Fibroblast of skin of abdomen (primary cell): ENCODE measurements around the gene TAPT1.
"Not testable (repeated sequence)": the region's sequence is repeated elsewhere in the genome, so short reads cannot be mapped to it uniquely, and the experiment has no call there.

ENCODE experiments used
- DNase-seq: peaks from one replicate; pipeline ENCODE4 v3.0.0-alpha.2; 2013

The TAPT1 gene

DNA sequence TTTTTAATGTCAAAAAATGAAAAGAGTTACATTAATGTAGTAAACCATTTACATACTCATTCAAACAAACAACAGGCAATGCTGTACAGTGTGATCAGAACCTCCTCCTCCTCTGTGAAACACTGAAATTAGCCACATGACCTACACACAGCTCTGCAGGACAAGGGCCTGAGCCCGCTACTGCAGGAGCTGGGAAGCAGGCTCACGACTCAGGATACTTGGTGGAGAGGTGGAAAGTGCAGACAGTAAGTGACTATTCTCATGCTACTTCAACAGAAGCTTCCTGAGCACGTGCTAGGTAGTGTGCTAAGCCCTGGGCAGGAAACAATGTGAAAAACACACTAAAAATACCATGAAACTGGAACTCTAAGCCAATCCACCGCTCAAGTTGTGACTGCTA is 56.8 kb downstream of the TAPT1 start:
- DNase-seq = no peak

DNA sequence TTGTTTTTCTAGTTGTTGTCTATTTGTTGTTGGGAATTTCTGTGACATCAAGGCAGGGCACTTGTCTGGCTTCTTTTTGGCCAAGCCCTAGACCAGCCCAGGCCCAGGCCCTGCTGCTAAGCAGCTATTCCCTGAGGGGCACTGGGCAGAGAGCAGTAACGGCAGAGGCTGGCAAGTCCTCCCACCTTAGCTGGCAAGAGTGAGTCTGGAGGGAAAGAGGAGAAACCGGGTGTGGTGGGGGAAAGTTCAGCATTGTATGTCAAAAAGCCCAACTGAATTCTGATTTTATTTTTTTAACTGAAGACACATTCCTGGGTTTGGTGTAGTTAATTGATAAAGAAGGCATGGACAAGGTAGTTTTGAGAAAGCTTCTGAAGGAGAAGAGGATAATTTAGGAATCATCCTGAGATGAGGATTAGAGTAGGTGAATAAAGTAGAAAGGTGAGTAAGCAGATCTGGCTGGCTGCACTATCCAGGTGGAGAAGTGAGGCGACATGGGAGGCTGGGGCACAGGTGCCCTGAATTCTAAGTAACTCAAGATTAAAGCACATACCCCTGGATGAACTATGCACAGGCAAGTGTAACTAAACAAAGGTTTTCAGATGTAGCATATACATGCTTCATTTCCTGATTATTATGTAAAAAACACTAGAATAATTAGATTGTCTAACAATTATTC is 57.4 kb downstream of the TAPT1 start:
- DNase-seq = no peak

DNA sequence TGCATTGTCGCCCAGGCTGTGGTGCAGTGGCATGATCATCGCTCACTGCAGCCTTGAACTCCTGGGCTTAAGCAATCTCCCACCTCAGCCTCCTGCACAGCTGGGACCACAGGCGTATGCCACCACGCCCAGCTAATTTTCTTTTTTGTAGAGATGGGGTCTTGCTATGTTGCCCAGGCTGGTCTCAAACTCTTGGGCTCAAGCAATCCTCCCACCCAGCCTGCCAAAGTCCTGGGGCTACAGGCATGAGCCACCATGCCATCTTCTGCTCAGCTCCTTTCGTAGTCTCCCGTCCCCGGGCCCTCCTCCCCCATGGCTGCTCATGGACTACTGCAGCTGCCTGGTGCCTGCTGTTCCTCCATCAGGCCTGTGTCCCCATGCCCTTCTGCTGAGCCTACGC is 58.1 kb downstream of the TAPT1 start:
- DNase-seq = no peak

DNA sequence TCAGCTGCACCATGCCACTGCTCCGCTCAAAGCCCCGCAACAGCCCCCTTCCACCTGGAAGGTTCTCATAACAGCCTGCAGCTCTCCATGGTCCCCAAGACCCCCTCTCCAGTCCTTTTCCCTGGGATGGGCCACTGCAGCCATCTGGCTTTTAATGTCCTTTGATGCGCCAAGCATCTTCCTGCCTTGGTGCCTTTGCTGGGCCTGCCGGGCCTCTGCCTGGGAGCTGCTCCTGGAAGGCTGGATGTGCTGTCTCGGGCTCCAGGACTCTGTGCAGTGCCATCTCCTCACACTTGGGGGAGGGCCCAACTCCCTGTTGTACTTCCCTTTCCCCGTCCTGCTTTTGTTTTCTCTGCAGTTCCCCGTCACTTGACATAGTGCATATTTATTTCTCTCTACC is 60.3 kb downstream of the TAPT1 start:
- no peak for DNase-seq

DNA sequence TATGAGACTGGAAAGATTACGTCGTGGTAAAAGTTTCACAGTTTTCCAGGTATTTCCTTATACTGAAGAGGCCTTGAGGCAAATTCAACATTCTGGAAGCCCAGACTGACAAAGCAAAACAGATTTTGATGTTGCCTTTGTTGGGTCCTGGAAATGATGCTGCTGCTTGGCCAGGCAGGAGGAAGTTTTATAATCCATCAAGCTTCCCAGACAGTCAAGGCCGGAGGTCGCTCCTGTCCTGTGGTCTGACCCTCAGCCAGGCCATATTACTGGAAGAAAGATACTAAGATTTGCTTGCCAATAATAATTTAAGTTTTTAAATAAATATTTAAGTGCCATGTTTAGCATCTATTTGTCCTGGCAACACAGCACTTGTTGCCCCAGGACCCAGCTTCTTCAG is 63.4 kb downstream of the TAPT1 start:
- no peak for DNase-seq

DNA sequence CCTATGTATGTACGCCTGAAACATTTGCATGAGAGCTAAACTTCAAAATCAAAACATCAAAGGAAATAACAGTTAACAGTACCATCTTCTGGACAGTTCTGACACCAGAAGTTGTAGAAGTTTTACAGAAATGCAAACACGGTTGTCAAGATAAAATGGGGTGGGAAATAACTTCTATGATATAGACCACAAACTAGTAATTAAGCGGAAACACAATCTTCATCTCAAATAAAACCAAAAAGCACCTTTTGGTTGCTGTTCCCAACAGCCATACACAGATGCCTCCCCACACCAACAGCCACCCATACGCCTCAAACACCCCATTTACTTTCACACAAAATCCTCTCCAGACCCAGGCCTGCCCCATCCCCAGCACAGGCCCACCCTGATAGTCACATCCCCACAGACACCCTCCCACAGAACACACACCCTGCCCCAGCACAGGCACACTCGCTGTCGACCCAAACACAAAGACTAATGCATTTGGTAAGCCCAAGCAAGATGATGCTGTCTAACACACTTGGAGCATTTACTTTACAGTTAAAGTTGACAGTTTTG is 64.3 kb downstream of the TAPT1 start:
- DNase-seq = no peak

DNA sequence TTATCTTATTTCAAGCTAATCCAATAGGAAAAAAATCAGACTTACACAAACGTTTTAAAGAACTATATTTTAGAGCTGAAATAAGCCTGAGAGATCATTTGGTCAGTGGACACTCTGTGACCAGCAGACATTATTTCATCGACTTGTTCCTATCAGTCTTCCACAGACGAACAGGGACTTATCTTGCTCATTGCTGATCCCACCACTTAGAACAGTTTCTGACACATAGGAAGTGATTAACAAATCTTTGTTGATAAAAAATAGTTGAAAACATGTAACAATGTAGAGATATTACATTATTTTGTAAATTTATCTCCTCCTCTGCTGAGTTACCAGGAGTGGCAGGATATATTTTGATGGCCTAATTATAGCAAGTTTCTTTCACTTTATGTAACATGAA is 65.8 kb downstream of the TAPT1 start:
- DNase-seq = no peak

DNA sequence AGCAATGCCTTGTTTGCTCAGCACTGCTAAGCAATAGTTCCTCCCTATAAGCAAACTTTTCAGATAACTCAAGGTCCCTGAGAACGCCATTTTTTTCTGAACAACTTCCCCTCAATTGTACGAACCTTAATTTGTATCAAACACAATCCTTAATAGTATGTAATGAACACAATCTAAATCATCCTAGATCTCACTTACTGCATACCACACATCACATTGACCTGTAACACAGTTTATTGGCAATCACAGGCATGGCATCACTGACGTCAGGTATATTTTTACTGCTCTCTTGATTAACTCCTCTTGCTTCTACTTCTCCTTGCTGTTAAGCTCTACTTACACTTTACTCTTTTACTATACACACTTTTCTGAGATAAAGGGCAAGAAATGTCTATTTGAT is 67.0 kb downstream of the TAPT1 start:
- no peak for DNase-seq

DNA sequence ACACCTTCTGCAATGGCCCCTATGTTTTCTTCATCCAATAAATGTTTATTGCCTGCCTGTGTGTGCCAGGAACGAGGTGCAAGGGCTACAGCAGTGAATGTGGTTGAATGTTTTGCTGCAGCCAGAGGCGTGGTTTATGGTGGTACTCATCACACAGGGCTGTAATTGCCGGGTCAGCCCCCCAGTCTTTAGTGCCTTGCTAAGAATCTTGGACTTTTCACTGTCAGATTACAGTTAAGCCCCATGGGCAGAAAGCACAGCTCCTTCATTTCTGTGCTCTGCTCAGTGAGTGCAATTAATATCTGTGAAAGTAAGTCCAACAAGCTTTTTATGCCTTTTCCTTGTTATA is 67.8 kb downstream of the TAPT1 start:
- DNase-seq = no peak

DNA sequence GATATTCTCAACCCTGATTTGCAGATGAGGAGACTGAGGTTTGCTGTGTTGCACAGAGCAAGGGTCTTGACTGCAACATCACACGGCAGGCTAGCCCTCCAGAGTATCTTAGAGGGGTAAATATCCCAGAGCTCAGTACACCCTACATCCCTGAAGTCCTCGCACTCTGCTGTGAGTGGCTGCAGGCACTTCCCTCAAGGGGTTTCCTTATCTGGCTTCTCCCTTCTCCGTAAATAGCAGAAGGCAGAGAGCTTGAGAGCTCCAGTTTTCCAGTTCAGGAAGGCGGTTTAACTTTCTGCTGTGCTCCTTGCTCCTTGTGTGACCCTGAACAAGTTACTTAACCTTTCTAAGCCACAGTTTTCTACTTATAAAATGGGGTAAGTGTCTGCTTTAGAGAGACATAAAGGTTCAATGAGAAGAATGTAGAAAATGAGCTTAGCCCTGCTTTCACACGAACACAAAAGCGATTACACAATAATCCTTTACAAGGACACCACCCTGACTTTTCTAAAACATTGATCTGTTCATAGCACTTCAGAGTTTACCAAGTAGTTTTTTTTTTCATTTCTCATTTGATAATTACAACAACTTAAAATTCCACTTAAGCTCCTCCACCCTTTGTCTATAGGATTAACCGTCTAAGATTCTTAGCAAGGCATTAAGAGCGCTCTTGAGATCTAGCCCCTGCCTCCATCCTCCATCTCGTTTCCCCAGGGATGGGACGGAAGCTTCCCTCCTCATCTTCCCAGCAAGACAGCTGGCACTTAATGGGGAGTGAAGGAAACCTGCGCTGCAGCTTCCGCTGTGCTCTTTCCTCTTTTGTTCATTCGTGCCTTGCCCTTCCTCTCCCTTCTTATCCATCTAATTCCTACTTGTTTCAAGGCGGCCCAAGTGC is 68.4 kb downstream of the TAPT1 start:
- DNase-seq = no peak

DNA sequence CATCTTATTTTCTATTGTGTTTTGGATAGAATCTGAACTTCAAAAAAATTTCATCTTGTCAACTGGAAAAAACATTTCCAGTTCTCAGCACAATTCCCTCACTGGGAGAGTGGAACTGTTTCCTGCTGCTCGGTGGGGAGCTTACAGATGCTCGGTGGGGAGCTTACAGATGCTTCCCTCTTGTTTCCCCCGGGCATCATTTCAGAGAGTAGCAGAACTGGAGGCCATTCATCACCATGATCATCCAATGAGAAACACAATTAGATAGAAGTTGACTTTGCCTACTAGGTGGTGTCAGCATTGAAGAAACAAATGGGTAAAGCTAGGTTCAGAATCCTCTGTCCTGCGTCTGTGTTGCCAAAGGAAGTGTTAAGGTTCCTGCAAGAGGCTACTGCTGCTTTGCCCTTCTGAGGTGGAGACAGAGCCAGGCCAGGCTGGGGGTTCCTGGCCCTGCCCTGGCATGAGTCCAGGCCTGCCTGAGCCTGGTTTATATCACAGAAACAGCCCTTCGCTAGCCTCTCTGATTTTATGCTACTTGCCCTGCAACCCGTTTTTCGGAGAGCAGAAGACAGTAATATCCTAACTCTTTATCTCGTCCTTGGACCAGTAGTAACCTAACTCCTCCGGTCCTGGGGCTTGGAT is 70.6 kb downstream of the TAPT1 start:
- DNase-seq = no peak

DNA sequence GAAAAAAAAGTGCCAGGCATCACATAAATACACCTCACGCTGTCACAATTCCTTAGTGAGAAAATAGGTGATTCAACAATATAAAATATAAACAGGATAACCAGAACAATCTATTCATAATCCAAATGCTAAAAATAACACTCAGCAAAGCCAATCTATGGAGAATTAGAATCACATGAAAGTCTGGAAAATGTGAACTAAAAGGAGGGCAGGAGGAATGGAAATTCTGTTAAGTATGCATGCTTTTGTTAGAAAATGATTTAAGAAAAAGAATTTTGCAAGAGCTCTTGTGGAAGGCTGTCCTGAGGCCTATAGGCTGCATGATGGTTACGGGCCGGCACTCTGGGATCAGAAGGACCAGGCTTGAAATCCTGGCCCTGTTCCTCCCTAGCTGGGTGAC is 71.8 kb downstream of the TAPT1 start:
- DNase-seq = no peak

DNA sequence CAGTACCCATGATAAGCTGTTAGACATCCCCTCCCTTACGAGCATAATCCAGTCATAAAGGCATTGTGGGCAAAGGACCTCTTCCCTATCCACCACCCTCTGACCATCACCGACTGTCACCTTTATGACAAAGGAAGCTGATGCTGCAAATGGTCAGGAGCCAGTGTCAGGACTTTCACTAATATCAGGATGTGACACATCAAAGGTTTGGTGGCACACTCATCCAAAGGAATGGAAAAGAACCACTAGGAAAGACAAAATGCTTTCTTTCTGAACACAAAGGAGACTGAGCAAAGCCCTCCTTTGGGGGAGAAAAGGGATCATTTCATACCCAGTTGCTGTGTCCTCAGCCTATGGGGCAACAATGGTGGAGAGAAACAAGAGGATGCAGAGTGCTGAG is 75.6 kb downstream of the TAPT1 start:
- DNase-seq = no peak

DNA sequence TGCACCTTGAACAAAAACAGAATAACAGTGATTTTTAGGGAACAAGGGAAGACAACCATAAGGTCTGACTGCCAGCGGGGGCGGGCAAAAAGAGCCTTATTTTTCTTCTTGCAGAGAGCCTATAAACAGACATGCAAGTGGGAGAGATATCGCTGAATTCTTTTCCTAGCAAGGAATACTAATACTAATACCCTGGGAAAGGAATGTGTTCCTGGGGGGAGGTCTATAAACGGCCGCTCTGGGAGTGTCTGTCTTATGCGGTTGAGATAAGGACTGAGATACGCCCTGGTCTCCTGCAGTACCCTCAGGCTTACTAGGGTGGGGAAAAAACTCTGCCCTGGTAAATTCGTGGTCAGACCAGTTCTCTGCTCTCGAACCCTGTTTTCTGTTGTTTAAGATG is 81.4 kb downstream of the TAPT1 start:
- not testable (repeated sequence) for DNase-seq

DNA sequence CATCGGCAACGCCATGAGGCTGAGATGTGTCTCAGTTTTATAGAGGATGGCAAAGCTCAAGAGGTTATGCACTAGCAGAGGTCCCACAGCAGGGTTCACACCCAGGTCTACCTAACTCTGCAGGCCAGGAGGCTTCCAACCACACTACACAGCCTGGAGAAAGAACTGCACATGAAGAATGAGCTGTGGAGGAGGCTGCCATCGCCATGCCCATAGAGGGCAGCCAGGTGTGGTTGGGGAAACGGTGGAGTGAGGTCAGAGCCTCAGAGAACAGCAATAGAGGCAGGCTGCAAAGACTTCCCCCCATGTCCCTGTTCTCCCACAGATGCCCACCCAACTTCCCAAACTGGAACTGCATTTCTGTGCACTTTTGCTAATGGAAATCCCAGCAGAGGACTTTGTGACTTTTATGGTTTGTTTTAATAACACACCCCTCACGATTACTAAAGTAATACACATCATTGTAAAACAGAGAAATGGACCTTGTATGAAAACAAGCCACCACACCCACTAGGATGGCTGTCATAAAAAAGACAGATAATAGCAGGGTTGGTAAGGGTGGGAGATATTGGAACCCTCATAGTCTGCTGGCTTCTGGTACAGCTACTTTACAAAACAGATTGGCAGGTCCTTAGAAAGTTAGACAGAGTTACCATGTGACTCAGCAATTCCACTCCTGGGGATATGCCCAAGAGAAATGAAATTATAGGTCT is 83.5 kb downstream of the TAPT1 start:
- no peak for DNase-seq

DNA sequence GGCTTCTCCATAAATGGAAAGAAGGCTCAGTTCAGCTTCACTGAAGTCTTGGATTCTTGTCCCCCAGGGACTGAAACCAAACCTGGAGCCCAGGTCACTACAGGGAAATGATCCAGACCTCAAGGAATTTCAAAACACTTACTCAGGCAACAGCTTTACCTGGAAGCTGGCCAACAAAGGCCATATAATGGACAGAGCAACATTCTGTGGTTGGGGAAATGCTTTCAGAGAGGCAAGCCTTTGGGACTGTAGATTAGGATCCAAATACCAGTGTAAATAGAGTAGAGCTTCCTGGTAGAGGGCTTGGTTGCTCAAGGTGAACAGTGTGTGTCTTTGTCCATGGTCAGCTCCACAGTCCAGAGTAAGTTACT is 85.4 kb downstream of the TAPT1 start:
- DNase-seq = peak; percentile 97

DNA sequence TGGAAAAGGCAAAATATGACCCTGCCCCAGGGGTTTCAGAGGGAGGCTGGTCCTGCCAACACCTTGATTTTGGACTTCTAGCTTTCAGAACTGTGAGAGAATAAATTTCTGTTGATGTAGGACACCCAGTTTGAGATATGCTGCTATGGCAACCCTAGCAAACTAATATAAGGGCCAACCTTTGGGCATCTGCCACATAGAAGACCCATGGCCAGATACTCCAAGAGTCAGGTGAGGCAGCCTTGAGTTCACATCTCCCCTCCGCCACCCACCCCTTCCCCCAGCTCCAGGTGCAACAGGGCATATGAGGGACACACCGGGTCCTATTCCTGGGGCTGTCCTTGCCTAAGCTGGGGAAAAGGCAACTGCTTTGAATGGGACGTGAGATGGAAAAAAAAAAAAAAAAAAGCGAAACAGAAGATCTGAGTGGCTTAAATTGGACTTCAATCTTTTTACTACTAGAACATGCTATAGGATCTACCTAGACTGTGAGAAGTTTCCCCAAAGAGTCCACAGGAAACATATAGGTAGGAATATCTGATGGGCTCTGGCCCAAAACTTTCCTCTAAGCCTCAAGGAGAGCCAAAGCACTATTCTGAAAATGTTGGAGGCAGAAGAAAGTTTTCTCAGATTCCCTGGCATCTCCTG is 85.9 kb downstream of the TAPT1 start:
- no peak for DNase-seq

DNA sequence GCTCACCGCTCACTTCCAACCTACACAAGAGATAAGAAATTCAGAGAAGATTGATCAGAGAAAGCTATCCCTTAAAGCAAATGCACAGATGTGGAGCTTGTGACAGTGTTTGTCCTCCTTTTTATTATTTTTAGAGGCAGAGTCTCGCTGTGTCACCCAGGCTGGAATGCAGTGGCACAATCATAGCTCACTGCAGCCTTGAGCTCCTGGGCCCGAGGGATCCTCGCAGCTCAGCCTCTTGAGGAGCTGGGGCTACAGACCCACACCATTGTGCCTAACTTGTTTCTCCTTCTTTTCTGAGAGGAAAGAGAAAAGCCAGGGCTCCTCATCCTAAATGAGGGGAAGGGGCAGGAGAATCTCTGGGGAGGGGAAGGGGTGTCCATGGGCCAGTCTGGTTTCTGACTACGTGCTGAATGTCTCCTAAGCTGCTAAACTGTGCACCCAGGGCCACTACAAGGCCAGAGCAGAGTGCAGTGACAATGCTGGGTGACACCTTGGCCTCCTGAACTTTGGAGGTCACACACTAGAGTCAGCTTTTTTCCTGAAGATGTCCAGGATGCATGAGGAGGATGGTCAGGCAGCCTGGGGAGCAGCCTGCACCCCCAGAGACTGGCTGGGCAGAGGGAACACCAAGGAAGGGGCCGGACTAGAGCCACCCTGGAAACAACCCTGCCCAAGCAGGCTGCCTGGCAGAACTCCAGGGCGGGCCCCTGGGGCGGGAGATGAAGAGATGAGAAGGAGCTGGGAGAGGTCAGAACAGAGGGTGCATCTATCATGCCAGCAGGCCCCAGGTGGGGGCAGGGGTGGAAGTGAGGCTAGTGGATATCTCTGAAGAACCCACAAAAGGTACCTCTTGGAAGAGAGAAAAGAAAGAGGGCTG is 87.0 kb downstream of the TAPT1 start:
- DNase-seq = no peak

DNA sequence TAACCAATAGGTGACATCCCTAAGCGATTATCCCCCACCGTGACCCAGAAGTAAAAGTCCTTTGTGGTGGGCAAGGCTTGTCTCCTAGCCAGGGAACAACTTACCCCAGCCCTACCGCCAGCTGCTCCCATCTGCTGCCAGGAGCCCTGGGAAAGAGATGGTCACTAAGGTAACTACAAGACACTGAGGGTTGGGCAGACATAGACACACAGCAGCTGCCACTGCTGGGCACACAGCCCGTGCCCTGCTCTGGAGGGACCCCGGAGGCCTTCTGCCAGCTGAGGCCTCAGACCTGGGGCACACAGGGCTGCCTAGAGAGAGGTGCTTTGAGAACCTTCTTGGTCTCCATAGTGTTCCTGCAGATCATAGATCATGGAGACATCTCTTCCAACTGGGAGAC is 89.4 kb downstream of the TAPT1 start:
- no peak for DNase-seq

DNA sequence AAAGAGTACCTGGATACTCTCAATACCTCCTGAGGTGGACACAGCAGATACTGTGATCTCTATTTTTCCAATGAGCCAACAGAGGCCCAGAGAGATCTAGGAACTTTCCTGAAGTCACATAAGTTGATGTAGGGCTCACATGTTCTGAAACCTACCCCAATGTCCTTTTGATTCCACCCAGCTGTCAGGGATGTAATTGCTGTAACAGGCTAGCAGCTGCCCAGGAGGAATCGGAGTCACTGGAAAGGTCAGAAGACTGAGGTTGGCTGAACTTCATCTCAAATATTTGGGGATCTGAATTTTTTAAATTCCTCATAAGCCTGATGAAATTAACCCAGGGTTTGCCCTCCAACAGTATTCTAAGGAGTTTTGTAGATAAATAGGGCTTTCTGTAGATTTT is 90.0 kb downstream of the TAPT1 start:
- no peak for DNase-seq

DNA sequence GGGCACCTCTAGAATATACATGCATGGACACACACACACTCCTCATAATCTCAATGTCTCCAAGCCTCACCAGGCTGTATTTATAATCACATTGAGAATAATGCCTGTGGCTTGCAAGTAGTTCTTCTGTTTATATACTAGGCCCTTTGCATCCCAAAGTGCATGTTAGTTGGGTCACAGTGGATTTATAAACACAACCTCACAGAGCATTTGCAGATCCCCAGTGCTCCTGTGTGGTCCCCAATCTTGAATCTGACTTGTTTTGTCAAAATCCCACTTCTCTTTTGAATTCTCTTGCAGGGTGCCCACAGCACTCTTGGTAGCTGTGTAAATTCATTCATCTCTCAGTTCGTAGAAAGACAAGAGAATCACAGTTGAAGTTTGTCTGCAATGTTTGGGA is 92.9 kb downstream of the TAPT1 start:
- DNase-seq = no peak
